Vagina (tissue), 2 donors: ENCODE data around the gene FBXO33.

ENCODE experiments used
- POLR2A ChIP-seq, 2 donors: fragments of 450-650 bp; IDR thresholded peaks; one replicate each; pipeline ENCODE4 v1.6.1; 2017; ENCODE audit warnings: antibody characterized with exemption in 2 of 2, mild to moderate bottlenecking in 2 of 2, moderate library complexity in 2 of 2
- POLR2AphosphoS5 ChIP-seq, 2 donors: sonication (generic); formaldehyde crosslinking; IDR thresholded peaks; one replicate each; pipeline ENCODE4 v1.9.0; 2017; ENCODE audit warnings: antibody characterized with exemption in 2 of 2, mild to moderate bottlenecking in 2 of 2, low read depth in 1 of 2; ENCODE audit not compliant: insufficient read depth in 1 of 2
- TF ChIP-seq, protein P1 (sequence below), 3 experiments: fragments of 450-650 bp in 2 of 3; fragments of 200-600 bp in 1 of 3; sonication (generic) in 1 of 3; IDR thresholded peaks; one replicate each; pipeline ENCODE4 v1.5.1; 2017 to 2019; ENCODE audit warnings: antibody characterized with exemption in 3 of 3, mild to moderate bottlenecking in 2 of 3, moderate library complexity in 2 of 3

DNA sequence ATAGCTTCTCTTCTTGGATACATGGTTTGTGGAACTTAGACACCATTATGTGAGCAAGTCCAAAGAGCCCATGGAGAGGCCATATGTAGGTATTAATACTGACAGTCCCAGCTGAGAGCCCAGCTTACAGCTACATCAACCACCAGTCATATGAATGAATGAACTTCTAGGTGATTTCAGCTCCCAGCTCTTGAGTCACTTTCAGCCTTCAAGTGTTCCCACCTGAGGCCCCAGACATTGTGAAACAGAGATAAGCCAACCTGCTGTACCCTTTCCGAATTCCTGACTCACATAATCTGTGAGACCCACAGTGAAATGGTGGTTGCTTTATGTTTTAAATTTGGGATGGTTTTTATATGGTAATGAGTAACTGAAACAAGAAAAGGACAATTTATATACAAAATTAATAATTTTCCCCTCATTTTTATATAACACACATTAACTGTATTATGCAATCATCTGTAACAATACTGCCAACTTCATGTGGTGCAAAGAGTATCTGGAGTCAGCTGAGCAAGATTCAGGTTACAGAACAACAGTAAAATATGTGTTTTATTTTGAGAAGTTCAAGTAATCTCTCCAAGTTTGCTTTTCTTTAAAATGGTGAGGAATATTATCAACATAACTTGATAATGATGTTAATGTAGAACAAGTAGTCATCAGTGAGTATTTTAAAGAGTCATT, 27.7 kb upstream of the FBXO33 start:
- TF ChIP-seq, protein P1, sequence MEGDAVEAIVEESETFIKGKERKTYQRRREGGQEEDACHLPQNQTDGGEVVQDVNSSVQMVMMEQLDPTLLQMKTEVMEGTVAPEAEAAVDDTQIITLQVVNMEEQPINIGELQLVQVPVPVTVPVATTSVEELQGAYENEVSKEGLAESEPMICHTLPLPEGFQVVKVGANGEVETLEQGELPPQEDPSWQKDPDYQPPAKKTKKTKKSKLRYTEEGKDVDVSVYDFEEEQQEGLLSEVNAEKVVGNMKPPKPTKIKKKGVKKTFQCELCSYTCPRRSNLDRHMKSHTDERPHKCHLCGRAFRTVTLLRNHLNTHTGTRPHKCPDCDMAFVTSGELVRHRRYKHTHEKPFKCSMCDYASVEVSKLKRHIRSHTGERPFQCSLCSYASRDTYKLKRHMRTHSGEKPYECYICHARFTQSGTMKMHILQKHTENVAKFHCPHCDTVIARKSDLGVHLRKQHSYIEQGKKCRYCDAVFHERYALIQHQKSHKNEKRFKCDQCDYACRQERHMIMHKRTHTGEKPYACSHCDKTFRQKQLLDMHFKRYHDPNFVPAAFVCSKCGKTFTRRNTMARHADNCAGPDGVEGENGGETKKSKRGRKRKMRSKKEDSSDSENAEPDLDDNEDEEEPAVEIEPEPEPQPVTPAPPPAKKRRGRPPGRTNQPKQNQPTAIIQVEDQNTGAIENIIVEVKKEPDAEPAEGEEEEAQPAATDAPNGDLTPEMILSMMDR (IDR thresholded peaks at IDR 0.05), result no peak
- TF ChIP-seq POLR2A (IDR thresholded peaks at IDR 0.05) (no peak), POLR2AphosphoS5 (IDR thresholded peaks at IDR 0.05; ENCODE audit: insufficient read depth in 1 of 2, low read depth in 1 of 2) (no peak)
